Stimulated activated CD4-positive, alpha-beta T cell treated with anti-CD3 and anti-CD28 coated beads, Interleukin-4, amount 100 ng/mL, for 4 hours (primary cell): ENCODE measurements around the gene SHC1.
"Not testable (repeated sequence)": the region's sequence is repeated elsewhere in the genome, so short reads cannot be mapped to it uniquely, and the experiment has no call there.

Experiments used
- DNase-seq, 2 experiments: peaks; one replicate each; pipeline ENCODE4 v3.0.0-alpha.2; 2020

Gene SHC1

GRCh38 chr1:154993572-154994268 lies 23.2 kb upstream of the SHC1 start, which contains the start of gene LENEP:
Gene LENEP, plus strand, starts transcription at chr1:154993586. Its CDS starts 22 bp downstream, at chr1:154993608.
- no peak for DNase-seq

- no peak for DNase-seq
Observed at GRCh38 chr1:154992721-154993571, 22.4 kb upstream of the SHC1 start.

DNA sequence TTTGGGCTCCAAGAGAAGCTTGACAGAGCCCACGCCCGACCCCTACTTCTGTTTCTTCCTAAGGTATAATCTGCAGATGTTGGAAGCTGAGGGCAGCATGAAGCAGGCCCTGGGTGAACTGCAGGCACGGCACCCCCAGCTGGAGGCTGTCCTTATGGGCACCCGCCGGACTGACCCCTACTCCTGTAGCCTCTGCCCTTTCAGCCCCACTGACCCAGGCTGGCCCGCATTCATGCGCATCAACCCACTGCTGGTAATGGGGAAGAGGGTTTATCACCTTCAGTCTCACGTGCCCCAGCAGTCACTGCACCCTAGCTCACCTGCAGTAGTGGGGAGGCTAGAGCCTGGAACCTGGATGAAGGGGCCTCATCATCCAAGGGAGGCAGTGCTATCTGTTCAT lies 19.7 kb upstream of the SHC1 start:
- no peak for DNase-seq

DNA sequence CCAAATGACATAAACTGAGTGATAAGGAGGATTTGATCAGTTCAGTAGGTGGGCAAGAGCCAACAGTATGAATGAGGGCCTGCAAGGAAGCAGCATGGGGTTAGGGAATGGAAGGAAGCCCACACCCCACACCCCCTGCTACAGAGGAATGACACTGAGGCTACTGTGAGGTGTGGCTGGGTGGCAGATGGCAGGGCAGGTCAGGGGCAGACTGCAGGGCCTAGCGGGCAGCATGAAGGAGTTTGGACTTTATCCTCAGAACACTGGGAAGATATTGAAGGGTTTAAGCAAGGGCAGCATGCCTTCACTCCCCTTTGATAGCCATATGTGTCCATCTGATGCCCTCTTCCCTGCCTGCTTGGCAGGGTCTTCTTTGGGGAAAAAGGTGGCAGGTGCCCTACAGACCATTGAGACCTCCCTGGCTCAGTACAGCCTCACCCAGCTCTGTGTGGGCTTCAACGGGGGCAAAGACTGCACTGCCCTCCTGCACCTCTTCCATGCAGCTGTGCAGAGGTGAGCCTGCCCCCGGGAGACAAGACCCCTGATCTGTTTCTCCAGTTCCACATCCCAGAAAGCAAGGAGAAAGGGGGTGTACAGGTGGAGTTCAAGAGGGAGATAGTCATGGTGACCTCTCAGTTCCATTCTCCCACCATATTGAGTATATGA lies 18.8 kb upstream of the SHC1 start:
- no peak for DNase-seq

GRCh38 chr1:154988058-154988954 lies 17.8 kb upstream of the SHC1 start:
- DNase-seq: no peak

DNA sequence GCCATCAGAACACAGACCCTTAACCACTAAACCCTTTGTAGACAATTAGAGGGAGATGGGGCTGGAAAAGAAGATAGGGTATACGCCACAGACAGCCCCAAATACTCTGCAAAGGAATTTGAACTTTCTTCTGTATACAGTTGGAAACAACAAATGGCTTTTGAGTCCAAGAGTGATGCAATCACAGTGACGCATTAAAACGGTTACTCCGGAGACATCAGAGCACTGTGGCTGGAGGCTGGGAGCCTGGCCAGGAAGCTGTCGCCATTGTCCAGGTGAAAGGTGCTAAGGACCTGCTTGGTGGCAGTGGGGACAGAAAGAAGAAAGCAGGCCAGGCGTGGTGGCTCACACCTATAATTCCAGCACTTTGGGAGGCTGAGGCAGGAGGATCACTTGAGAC lies 16.8 kb upstream of the SHC1 start:
- DNase-seq: no peak

DNA sequence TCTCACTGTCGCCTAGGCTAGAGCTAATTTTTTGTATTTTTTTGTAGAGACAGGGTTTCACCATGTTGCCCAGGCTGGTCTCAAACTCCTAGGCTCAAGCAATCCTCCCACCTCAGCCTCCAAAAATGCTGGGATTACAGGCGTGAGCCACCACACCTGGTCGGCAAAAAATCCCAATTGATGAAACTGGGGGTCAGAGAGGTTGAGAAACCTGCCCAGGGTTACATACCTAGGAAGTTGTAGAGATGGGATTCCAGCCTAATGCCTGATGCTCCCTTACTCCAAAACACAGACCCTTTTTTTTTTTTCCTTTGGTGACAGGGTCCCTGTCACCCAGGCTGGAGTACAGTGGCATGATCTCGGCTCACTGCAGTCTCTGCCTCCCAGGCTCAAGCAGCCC lies 16.2 kb upstream of the SHC1 start:
- not testable (repeated sequence) for DNase-seq

GRCh38 chr1:154983776-154984466 lies 13.4 kb upstream of the SHC1 start:
- DNase-seq: no peak

GRCh38 chr1:154982897-154983648 lies 12.5 kb upstream of the SHC1 start, which contains the start of gene FLAD1:
Gene FLAD1, plus strand, starts transcription at chr1:154983344. Its CDS starts 351 bp downstream, at chr1:154983695.
- DNase-seq: peak; percentile 91 to 96

GRCh38 chr1:154982341-154982740 lies 11.8 kb upstream of the SHC1 start:
- no peak for DNase-seq

DNA sequence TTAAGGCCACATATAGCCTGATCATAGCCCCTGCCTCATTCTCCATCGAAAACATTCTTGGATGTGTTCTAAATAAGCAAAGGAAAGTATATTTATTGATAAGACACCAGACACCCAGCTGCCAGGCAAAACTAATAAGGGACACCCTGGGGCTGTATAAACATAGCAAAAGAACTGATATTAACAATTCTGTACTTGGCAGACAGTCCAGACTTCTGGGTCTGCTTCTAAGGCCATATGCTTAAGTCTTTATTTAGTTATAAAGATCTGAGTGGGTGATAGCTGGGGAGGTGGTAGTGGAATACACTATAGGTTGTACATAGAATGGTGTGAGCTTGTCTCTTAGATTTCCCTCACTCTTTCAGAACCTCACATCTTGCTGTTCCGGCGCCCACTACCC lies 7.8 kb upstream of the SHC1 start:
- no peak for DNase-seq

DNA sequence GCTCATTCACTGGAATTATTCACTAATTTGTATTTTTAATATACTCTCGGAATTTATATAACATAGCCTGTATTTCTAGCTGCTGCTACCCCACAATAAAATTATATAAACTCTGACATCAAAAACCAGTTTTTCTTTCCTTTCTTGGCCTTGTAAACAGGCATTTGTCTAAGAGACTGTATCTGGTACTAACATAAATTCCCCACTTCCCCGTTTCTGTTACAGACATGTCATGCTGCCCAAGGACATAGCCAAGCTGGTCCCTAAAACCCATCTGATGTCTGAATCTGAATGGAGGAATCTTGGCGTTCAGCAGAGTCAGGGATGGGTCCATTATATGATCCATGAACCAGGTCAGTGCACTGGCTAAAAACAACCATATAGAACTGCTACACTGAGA lies 7.2 kb upstream of the SHC1 start:
- not testable (repeated sequence) for DNase-seq

DNA sequence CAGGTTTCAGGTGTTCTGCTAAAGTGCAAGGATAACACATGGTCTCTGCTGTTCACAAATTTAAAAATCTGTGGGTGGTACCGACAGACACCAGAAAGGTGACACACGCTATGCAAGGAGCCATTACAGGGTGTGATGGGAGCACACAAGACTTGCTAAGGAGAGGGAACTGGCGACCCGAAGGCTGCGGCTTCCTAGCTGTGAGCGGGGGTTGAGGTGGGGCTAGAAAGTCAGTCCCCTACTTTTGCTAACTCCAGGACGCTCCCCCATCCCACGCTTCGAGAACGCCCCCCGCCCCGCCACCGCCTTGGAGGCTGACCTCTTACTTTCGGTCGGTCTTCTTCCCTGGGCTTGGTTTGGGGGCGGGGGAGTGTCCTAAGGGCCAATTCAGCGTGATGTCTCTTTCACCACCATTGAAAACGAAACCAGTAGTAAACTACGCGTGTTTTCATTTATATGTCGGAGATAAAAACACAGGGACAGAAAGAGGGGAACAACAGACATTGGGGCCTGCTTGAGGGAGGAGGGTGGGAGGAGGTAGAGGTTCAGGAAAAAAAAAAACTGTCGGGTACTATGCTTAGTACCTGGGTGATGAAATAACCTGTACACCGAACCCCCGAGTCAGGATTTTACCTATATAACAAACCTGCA lies 5.0 kb upstream of the SHC1 start:
- DNase-seq: peak; percentile 49 to 50

DNA sequence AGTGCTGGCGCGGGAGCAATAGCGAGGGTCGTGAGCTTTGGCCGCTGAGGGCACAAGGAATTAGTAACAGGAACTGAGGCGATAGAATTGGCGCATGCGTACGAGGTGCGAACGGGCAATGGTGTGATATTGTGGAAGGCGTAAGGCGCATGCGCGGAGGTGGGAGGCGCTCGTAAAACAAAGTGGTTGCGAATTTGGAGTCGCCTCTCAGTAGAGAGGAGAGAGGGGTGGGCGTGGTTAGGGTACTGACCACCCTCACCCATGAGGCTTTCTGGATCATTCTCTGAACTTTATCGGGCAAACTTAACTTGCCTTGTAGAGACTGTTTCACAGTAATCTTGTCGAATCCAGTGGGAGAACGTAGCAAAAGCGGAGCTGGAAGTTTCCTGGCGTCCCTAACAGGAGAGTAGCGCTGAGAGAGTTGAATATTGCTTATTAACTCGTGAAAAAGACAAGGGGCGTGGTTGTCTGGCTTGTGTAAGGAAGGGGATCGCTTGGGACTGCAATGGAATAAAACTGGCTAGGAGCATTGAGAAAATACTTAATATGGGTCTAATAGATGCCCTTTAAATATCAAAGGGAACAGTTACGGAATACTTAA lies 4.4 kb upstream of the SHC1 start:
- peak; percentile 90 to 93 for DNase-seq

- peak; percentile 88 to 96 for DNase-seq
Observed at GRCh38 chr1:154974102-154974807, 3.7 kb upstream of the SHC1 start, which contains the start of gene CKS1B. Gene CKS1B, plus strand, starts transcription at chr1:154974681. Its CDS starts 65 bp downstream, at chr1:154974746.

GRCh38 chr1:154973344-154974101 lies 3.0 kb upstream of the SHC1 start:
- peak; percentile 87 to 88 for DNase-seq

DNA sequence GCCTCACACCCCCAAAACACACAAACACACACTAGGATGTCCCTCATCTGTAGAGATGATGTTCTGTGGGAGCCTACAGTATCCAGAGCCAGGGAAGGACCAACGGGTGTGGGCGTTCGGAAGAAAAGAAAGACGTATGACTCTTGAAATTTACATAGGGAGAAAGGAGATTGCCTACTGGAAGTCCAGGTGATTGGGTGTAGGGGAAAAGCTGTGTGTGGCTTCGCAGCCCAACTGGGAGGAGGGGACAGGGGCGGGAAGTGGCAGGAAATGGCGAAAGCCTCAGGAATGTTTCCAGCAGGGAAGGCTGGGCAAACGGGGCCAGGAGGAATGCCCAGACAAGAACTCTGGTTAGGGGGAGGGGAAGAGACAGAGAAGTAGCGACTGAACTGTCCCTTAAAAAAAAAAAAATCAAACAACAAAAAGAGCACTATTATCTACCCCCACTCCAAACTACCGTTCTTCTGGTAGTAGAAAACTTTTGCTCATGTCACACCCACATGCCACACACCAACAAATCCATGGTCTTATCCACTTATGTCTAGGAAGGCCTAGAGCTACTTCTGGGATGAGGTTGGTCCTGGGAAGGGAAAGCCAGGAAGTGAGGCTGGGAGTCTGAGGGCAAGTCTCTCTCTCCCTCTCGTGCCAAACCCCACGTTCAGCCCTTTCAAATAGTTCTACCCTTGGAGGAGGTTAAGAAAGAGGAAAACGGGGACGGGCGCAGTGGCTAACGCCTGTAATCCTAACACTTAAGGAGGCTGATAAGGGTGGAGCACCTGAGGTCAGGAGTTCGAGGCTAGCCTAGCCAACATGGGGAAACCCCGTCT lies 2.2 kb upstream of the SHC1 start:
- DNase-seq: no peak

GRCh38 chr1:154972213-154972516 lies 1.6 kb upstream of the SHC1 start:
- DNase-seq: no peak
